ENCODE data around the gene CIC.

CIC gene

GRCh38 chr19:42290136-42290522 lies 21.1 kb downstream of the CIC start:
- DNase-seq, result no peak

GRCh38 chr19:42290523-42291434 lies 21.7 kb downstream of the CIC start:
- peak; percentile 80 for DNase-seq

- DNase-seq, result no peak
These were observed 22.4 kb downstream of the CIC start for GRCh38 chr19:42291435-42291810.

- DNase-seq, result no peak
These were observed 23.2 kb downstream of the CIC start for GRCh38 chr19:42292042-42292960.

- no peak for DNase-seq
These were observed 23.9 kb downstream of the CIC start for GRCh38 chr19:42292963-42293362.

- no peak for DNase-seq
These were observed 24.5 kb downstream of the CIC start for GRCh38 chr19:42293540-42293939.

GRCh38 chr19:42293948-42294347 lies 24.9 kb downstream of the CIC start:
- no peak for DNase-seq

- no peak for DNase-seq
These were observed 25.6 kb downstream of the CIC start for GRCh38 chr19:42294471-42295137.

GRCh38 chr19:42295342-42295741 lies 26.3 kb downstream of the CIC start:
- DNase-seq, result no peak

- peak; percentile 98 for DNase-seq
These were observed 26.9 kb downstream of the CIC start for GRCh38 chr19:42295831-42296525.

- DNase-seq, result no peak
These were observed 28.0 kb downstream of the CIC start for GRCh38 chr19:42297039-42297438.

GRCh38 chr19:42301646-42302203 lies 32.7 kb downstream of the CIC start, which contains the start of gene PRR19:
TSS of gene PRR19 (plus strand) at chr19:42302132. CDS start at chr19:42309585, 7,453 bp downstream.
- DNase-seq, result no peak

- no peak for DNase-seq
These were observed 34.0 kb downstream of the CIC start for GRCh38 chr19:42303101-42303464.

- DNase-seq, result no peak
These were observed 34.8 kb downstream of the CIC start for GRCh38 chr19:42303876-42304275.

GRCh38 chr19:42306646-42307045 lies 37.6 kb downstream of the CIC start:
- no peak for DNase-seq

- DNase-seq, result no peak
These were observed 40.6 kb downstream of the CIC start for GRCh38 chr19:42309686-42310085.

- no peak for DNase-seq
These were observed 42.6 kb downstream of the CIC start for GRCh38 chr19:42311657-42312056.

GRCh38 chr19:42312370-42312769 lies 43.3 kb downstream of the CIC start:
- no peak for DNase-seq

GRCh38 chr19:42313096-42313839 lies 44.2 kb downstream of the CIC start, which contains the start of gene TMEM145:
TSS of gene TMEM145 (plus strand) at chr19:42313309. CDS start at chr19:42313377, 68 bp downstream.
- peak; percentile 75 for DNase-seq

GRCh38 chr19:42313840-42314755 lies 45.0 kb downstream of the CIC start:
- no peak for DNase-seq
